Endothelial cell of umbilical vein (primary cell): ENCODE data around the gene OPA1.

ENCODE experiments used
- EZH2 ChIP-seq: IDR thresholded peaks from 2 replicates; pipeline ENCODE4 v1.6.1; 2012; ENCODE audit warnings: borderline replicate concordance, low read depth, mild to moderate bottlenecking, moderate library complexity, low read length, inconsistent platforms; ENCODE audit not compliant: severe bottlenecking
- MYC ChIP-seq: IDR thresholded peaks from one replicate; pipeline ENCODE4 v1.6.1; 2011; ENCODE audit warnings: mild to moderate bottlenecking, low read depth, low read length
- POLR2A ChIP-seq: IDR thresholded peaks from 2 replicates; pipeline ENCODE4 v1.6.1; 2012; ENCODE audit warnings: low read depth, mild to moderate bottlenecking, control low read depth, low read length
- POLR2AphosphoS5 ChIP-seq: IDR thresholded peaks from 2 replicates; pipeline ENCODE4 v1.6.1; 2012; ENCODE audit warnings: low read depth, mild to moderate bottlenecking, control low read depth, low read length, moderate library complexity; ENCODE audit not compliant: insufficient read depth
- TF ChIP-seq, protein P1 (sequence below), 2 donors: IDR thresholded peaks; 1 replicate in 1 of 2; 2 replicates in 1 of 2; pipeline ENCODE4 v1.5.1; 2011; ENCODE audit warnings: low read length in 2 of 2, mild to moderate bottlenecking in 2 of 2, moderate library complexity in 2 of 2, control low read depth in 1 of 2, inconsistent platforms in 1 of 2, low read depth in 1 of 2; ENCODE audit not compliant: insufficient read depth in 1 of 2; ENCODE audit errors: extremely low read depth in 1 of 2

- no peak for TF ChIP-seq EZH2
- TF ChIP-seq, protein P1, sequence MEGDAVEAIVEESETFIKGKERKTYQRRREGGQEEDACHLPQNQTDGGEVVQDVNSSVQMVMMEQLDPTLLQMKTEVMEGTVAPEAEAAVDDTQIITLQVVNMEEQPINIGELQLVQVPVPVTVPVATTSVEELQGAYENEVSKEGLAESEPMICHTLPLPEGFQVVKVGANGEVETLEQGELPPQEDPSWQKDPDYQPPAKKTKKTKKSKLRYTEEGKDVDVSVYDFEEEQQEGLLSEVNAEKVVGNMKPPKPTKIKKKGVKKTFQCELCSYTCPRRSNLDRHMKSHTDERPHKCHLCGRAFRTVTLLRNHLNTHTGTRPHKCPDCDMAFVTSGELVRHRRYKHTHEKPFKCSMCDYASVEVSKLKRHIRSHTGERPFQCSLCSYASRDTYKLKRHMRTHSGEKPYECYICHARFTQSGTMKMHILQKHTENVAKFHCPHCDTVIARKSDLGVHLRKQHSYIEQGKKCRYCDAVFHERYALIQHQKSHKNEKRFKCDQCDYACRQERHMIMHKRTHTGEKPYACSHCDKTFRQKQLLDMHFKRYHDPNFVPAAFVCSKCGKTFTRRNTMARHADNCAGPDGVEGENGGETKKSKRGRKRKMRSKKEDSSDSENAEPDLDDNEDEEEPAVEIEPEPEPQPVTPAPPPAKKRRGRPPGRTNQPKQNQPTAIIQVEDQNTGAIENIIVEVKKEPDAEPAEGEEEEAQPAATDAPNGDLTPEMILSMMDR (IDR thresholded peaks at IDR 0.05; ENCODE audit: extremely low read depth in 1 of 2, insufficient read depth in 1 of 2, low read depth in 1 of 2, low read length in 2 of 2): no peak
- no peak for TF ChIP-seq POLR2A
- no peak for TF ChIP-seq MYC
- TF ChIP-seq POLR2AphosphoS5: no peak
Observed at GRCh38 chr3:193548406-193548805, 44.6 kb upstream of the OPA1 start.
